HCT116 (cell line): ENCODE data around the gene HAAO. TPM values are rescaled to one million over a fixed set of nuclear protein-coding genes. Genes with fewer than 3 reads are reported as not detected.

Experiments used
- ATAC-seq: fragments of 200-7000 bp; cut with Tn5 transposase; 2 replicates; pipeline ENCODE4 v1.9.1; 2020; ENCODE audit warnings: mild to moderate bottlenecking, moderate library complexity
- BruUV-seq: library from RNA; stranded (reverse); fragments of 400-500 nt; replicated peaks from 2 replicates; lab custom pipeline; 2021; lab: Mats Ljungman, UMichigan
- CTCF ChIA-PET: fragments of 300-600 bp; sonication (Branson Sonifier 250); formaldehyde crosslinking; loops from one replicate; lab custom pipeline; 2021; ENCODE audit warnings: antibody characterized with exemption; lab: Charles Lee
- POLR2A ChIA-PET: fragments of 300-600, 350-600 bp; sonication (Branson Sonifier 250); formaldehyde crosslinking; loops from one replicate; lab custom pipeline; 2021; ENCODE audit warnings: antibody characterized with exemption; lab: Charles Lee
- RAD21 ChIA-PET, 2 experiments: fragments of 300-600 bp; sonication (Branson Sonifier 250); formaldehyde crosslinking; loops; one replicate each; lab custom pipeline; 2023; ENCODE audit warnings: low total read pairs in 2 of 2; ENCODE audit not compliant: uncharacterized antibody in 2 of 2, unreplicated experiment in 2 of 2, low non-redundant PET in 1 of 2; lab: Charles Lee
- DNase-seq: peaks from one replicate; pipeline ENCODE4 v3.0.0-alpha.2; 2010; ENCODE audit warnings: low read depth, low spot score
- H2AFZ ChIP-seq: fragments of 200-600 bp; shearing (Covaris generic), sonication (generic); 2 replicates; pipeline ENCODE4 v1.6.1; 2017; ENCODE audit warnings: low read depth, mixed run types, mixed read lengths, antibody characterized with exemption, low read length; ENCODE audit not compliant: poor library complexity, severe bottlenecking
- H3K27ac ChIP-seq: 2 replicates; pipeline ENCODE4 v1.5.1; 2012; ENCODE audit warnings: low read depth, low read length
- H3K27me3 ChIP-seq: fragments of 200-600 bp; sonication (generic); 2 replicates; pipeline ENCODE4 v1.6.1; 2016; ENCODE audit warnings: mixed run types, low read length, mixed read lengths; ENCODE audit not compliant: insufficient read depth
- H3K36me3 ChIP-seq, 2 experiments: fragments of 200-500 bp in 1 of 2; fragments of 200-600 bp in 1 of 2; sonication (Bioruptor generic) in 1 of 2; sonication (generic) in 1 of 2; 2 replicates each; pipeline versions ENCODE4 v1.5.1 to v1.6.1; 2014 to 2016; ENCODE audit warnings: low read length in 2 of 2, inconsistent platforms in 1 of 2, mixed read lengths in 1 of 2, mixed run types in 1 of 2; ENCODE audit not compliant: insufficient read depth in 2 of 2, control insufficient read depth in 1 of 2
- H3K4me1 ChIP-seq, 2 experiments: fragments of 200-600 bp in 1 of 2; sonication (generic) in 1 of 2; 2 replicates each; pipeline versions ENCODE4 v1.5.1 to v1.6.1; 2012 to 2017; ENCODE audit warnings: low read length in 2 of 2, inconsistent platforms in 1 of 2, mild to moderate bottlenecking in 1 of 2, mixed read lengths in 1 of 2, mixed run types in 1 of 2, moderate library complexity in 1 of 2; ENCODE audit not compliant: insufficient read depth in 2 of 2, control insufficient read depth in 1 of 2
- H3K4me2 ChIP-seq: fragments of 200-600 bp; sonication (generic); 2 replicates; pipeline ENCODE4 v1.6.1; 2017; ENCODE audit warnings: mixed run types, low read length, mixed read lengths
- H3K4me3 ChIP-seq, 2 experiments: fragments of 200-600 bp in 1 of 2; sonication (generic) in 1 of 2; replicated peaks in 1 of 2; 2 replicates each; pipeline ENCODE4 v1.5.1; 2011 to 2016; ENCODE audit warnings: low read length in 2 of 2, control low read depth in 1 of 2, low read depth in 1 of 2, mild to moderate bottlenecking in 1 of 2, mixed read lengths in 1 of 2, mixed run types in 1 of 2
- H3K79me2 ChIP-seq: fragments of 200-600 bp; sonication (generic); 2 replicates; pipeline ENCODE4 v1.6.1; 2017; ENCODE audit warnings: mild to moderate bottlenecking, mixed run types, low read length, moderate library complexity, mixed read lengths; ENCODE audit not compliant: insufficient read depth
- H3K9ac ChIP-seq: fragments of 200-600 bp; sonication (generic); 2 replicates; pipeline ENCODE4 v1.6.1; 2016; ENCODE audit warnings: low read length, mixed read lengths
- H3K9me2 ChIP-seq: fragments of 200-600 bp; sonication (generic), shearing (Covaris generic); 2 replicates; pipeline ENCODE4 v1.6.1; 2017; ENCODE audit warnings: mixed run types, mild to moderate bottlenecking, moderate library complexity; ENCODE audit not compliant: insufficient read depth
- H3K9me3 ChIP-seq, 2 experiments: fragments of 200-500 bp in 1 of 2; fragments of 200-600 bp in 1 of 2; sonication (Bioruptor generic) in 1 of 2; sonication (generic) in 1 of 2; 2 replicates each; pipeline ENCODE4 v1.6.1; 2014 to 2017; ENCODE audit warnings: low read length in 2 of 2, mixed read lengths in 2 of 2, inconsistent platforms in 1 of 2, low read depth in 1 of 2, mild to moderate bottlenecking in 1 of 2, mixed run types in 1 of 2, moderate library complexity in 1 of 2; ENCODE audit not compliant: control insufficient read depth in 1 of 2, insufficient read depth in 1 of 2
- H4K20me1 ChIP-seq: fragments of 200-600 bp; sonication (generic), shearing (Covaris generic); 2 replicates; pipeline ENCODE4 v1.6.1; 2017; ENCODE audit warnings: mixed run types, mild to moderate bottlenecking, moderate library complexity; ENCODE audit not compliant: insufficient read depth
- CBX3 ChIP-seq: IDR thresholded peaks from 2 replicates; pipeline ENCODE4 v1.6.1; 2012; ENCODE audit warnings: low read depth
- EGR1 ChIP-seq: IDR thresholded peaks from 2 replicates; pipeline ENCODE4 v1.6.1; 2012; ENCODE audit warnings: low read depth
- ELF1 ChIP-seq: IDR thresholded peaks from 2 replicates; pipeline ENCODE4 v1.6.1; 2012; ENCODE audit warnings: low read depth, borderline replicate concordance
- EZH2 ChIP-seq: fragments of 200-600 bp; sonication (generic); IDR thresholded peaks from 2 replicates; pipeline ENCODE4 v1.6.1; 2017; ENCODE audit warnings: antibody characterized with exemption, mixed run types
- FOSL1 ChIP-seq: IDR thresholded peaks from 2 replicates; pipeline ENCODE4 v1.6.1; 2012; ENCODE audit warnings: low read depth
- POLR2A ChIP-seq: IDR thresholded peaks from 2 replicates; pipeline ENCODE4 v1.7.0; 2011; ENCODE audit warnings: borderline replicate concordance; ENCODE audit not compliant: insufficient read depth, insufficient read length; ENCODE audit errors: extremely low read depth
- POLR2AphosphoS5 ChIP-seq: IDR thresholded peaks from 2 replicates; pipeline ENCODE4 v1.6.1; 2011; ENCODE audit warnings: mild to moderate bottlenecking, low read depth, low read length, moderate library complexity
- RAD21 ChIP-seq: IDR thresholded peaks from 2 replicates; pipeline ENCODE4 v1.6.1; 2012; ENCODE audit warnings: low read depth, mild to moderate bottlenecking
- REST ChIP-seq: IDR thresholded peaks from 2 replicates; pipeline ENCODE4 v1.6.1; 2012; ENCODE audit warnings: low read depth
- SIN3A ChIP-seq: IDR thresholded peaks from 2 replicates; pipeline ENCODE4 v1.6.1; 2012; ENCODE audit warnings: low read depth
- SP1 ChIP-seq: IDR thresholded peaks from 2 replicates; pipeline ENCODE4 v1.6.1; 2012; ENCODE audit warnings: low read depth
- SRF ChIP-seq: IDR thresholded peaks from 2 replicates; pipeline ENCODE4 v1.6.1; 2012; ENCODE audit warnings: low read depth
- TCF7L2 ChIP-seq: IDR thresholded peaks from 2 replicates; pipeline ENCODE4 v1.7.0; 2011; ENCODE audit warnings: borderline replicate concordance, inconsistent platforms; ENCODE audit not compliant: insufficient read depth, insufficient read length; ENCODE audit errors: extremely low read depth
- ZFX ChIP-seq: fragments of 450-650 bp; IDR thresholded peaks from 2 replicates; pipeline ENCODE4 v1.6.1; 2017
- intact Hi-C: fragments of 100-400 bp; cut with micrococcal nuclease; formaldehyde crosslinking; loops from 2 replicates; pipeline ENCODE4 v1.10.0; 2022
- total RNA-seq: library from RNA; stranded (reverse); gene quantifications from one replicate; pipeline ENCODE4 v1.2.1, GENCODE V29; 2021; ENCODE audit not compliant: unreplicated experiment
- TF ChIP-seq, protein P1 (sequence below): IDR thresholded peaks from 2 replicates; pipeline ENCODE4 v1.6.1; 2012
- TF ChIP-seq, protein P2 (sequence below), 3 experiments: fragments of 200-600 bp in 1 of 3; sonication (generic) in 1 of 3; IDR thresholded peaks in 2 of 3; conservative IDR thresholded peaks in 1 of 3; 2 replicates each; pipeline ENCODE4 v1.5.1; 2012 to 2017; ENCODE audit warnings: low read depth in 2 of 3, low read length in 2 of 3, antibody characterized with exemption in 1 of 3, borderline replicate concordance in 1 of 3, control low read depth in 1 of 3, mild to moderate bottlenecking in 1 of 3, mixed read lengths in 1 of 3, mixed run types in 1 of 3, moderate library complexity in 1 of 3; ENCODE audit not compliant: insufficient read depth in 1 of 3
- TF ChIP-seq, protein P3 (sequence below): IDR thresholded peaks from 2 replicates; pipeline ENCODE4 v1.6.1; 2012

HAAO gene
- total RNA-seq, 1 experiment from 2014 or later, result not detected

GRCh38 chr2:42752314-42752713, 40.1 kb downstream of the HAAO start:
- Histone ChIP-seq H2AFZ (no peak overlapping the region), H3K27me3 (no peaks in the 10 kb centered on the region), H3K9me3 (no peaks in the 10 kb centered on the region), H3K27ac (no peak overlapping the region), H3K4me1 (no peaks in the 10 kb centered on the region), H4K20me1 (no peaks in the 10 kb centered on the region), H3K4me3 (no peak overlapping the region), H3K79me2 (no peaks in the 10 kb centered on the region), H3K4me2 (no peak overlapping the region), H3K9ac (no peak overlapping the region), H3K36me3 (no peaks in the 10 kb centered on the region), H3K9me2 (no peaks in the 10 kb centered on the region)
- no TSS peak for BruUV-seq
- ATAC-seq (no peak), DNase-seq (no peak)
- POLR2A ChIA-PET, result interaction anchor here (1.0 kb wide), 1 partner anchor 9 kb away, joined by 3 read pairs; no protein-coding TSS in a partner anchor
- intact Hi-C loops, result no loop called here
- no peak for TF ChIP-seq TCF7L2
- no peak for TF ChIP-seq SRF
- TF ChIP-seq EGR1, result no peak
- no peak for TF ChIP-seq ZFX
- TF ChIP-seq POLR2AphosphoS5, result no peak
- TF ChIP-seq, protein P1, sequence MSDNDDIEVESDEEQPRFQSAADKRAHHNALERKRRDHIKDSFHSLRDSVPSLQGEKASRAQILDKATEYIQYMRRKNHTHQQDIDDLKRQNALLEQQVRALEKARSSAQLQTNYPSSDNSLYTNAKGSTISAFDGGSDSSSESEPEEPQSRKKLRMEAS, result no peak
- no peak for TF ChIP-seq POLR2A
- no peak for TF ChIP-seq SIN3A
- no peak for TF ChIP-seq RAD21
- no peak for TF ChIP-seq ELF1
- CTCF ChIA-PET, result no interaction called here
- RAD21 ChIA-PET, result no interaction called here

DNA sequence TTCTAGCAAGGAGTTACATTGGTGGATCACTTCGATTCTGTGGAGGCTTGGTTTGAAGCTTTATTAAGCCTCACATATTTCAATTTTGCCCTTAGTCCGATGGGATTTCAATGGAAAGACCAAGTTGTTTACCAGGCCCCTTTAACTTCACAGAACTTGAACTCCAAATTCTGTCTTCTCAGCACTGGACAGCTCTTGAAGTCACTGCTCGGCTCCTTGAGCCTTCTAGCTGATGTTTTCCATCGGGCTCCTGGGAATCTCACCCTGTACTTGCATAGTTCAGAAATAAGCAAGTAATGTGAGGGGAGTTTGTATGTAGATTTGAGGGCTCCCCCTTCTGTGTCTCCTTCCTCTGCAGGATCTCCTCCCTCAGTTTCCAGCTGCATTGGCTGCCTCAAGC, 43.5 kb downstream of the HAAO start:
- Histone ChIP-seq H3K9me3 (no peaks in the 10 kb centered on the region), H3K9me2 (0 out of 2 replicates have a peak, but pooled peaks cover 4% of the 10 kb centered on the region), H3K9ac (no peak overlapping the region), H3K27me3 (no peaks in the 10 kb centered on the region), H3K4me3 (no peak overlapping the region), H2AFZ (no peak overlapping the region), H3K4me1 (peaks cover 0 to 13% of the 10 kb centered on the region in 2 experiments; a peak in 2 of 4 replicates), H4K20me1 (no peaks in the 10 kb centered on the region), H3K36me3 (no peaks in the 10 kb centered on the region), H3K27ac (no peak overlapping the region), H3K4me2 (no peak overlapping the region), H3K79me2 (no peaks in the 10 kb centered on the region)
- ATAC-seq (no peak), DNase-seq (no peak)
- no TSS peak for BruUV-seq
- intact Hi-C loops, result no loop called here
- POLR2A ChIA-PET, result no interaction called here
- CTCF ChIA-PET, result no interaction called here
- RAD21 ChIA-PET, result no interaction called here
- TF ChIP-seq CBX3, result no peak
- no peak for TF ChIP-seq REST
- TF ChIP-seq, protein P2, sequence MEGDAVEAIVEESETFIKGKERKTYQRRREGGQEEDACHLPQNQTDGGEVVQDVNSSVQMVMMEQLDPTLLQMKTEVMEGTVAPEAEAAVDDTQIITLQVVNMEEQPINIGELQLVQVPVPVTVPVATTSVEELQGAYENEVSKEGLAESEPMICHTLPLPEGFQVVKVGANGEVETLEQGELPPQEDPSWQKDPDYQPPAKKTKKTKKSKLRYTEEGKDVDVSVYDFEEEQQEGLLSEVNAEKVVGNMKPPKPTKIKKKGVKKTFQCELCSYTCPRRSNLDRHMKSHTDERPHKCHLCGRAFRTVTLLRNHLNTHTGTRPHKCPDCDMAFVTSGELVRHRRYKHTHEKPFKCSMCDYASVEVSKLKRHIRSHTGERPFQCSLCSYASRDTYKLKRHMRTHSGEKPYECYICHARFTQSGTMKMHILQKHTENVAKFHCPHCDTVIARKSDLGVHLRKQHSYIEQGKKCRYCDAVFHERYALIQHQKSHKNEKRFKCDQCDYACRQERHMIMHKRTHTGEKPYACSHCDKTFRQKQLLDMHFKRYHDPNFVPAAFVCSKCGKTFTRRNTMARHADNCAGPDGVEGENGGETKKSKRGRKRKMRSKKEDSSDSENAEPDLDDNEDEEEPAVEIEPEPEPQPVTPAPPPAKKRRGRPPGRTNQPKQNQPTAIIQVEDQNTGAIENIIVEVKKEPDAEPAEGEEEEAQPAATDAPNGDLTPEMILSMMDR (IDR thresholded peaks at IDR 0.05 in 2 of 3, conservative IDR thresholded peaks at IDR 0.05 in 1 of 3; ENCODE audit: borderline replicate concordance in 1 of 3, insufficient read depth in 1 of 3, low read depth in 2 of 3, low read length in 2 of 3), result no peak
- no peak for TF ChIP-seq SP1
- TF ChIP-seq, protein P3, sequence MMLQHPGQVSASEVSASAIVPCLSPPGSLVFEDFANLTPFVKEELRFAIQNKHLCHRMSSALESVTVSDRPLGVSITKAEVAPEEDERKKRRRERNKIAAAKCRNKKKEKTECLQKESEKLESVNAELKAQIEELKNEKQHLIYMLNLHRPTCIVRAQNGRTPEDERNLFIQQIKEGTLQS, result no peak
- no peak for TF ChIP-seq EZH2
- TF ChIP-seq POLR2AphosphoS5, result no peak
- TF ChIP-seq TCF7L2, result no peak
- TF ChIP-seq FOSL1, result no peak
- no peak for TF ChIP-seq RAD21
- no peak for TF ChIP-seq SRF
- TF ChIP-seq ZFX, result no peak
